Endodermal cell (in vitro differentiated cells): ENCODE measurements around the gene TMEM86B. TPM values are rescaled to one million over a fixed set of nuclear protein-coding genes. Genes with fewer than 3 reads are reported as not detected.

Source experiments
- DNase-seq: peaks from one replicate; pipeline ENCODE4 v3.0.0-alpha.2; 2017
- H3K27ac ChIP-seq: 2 replicates; pipeline ENCODE4 v1.5.1; 2013; ENCODE audit warnings: mild to moderate bottlenecking, low read depth, low read length, moderate library complexity
- H3K27me3 ChIP-seq: 2 replicates; pipeline ENCODE4 v1.6.1; 2013; ENCODE audit warnings: mild to moderate bottlenecking, low read length, moderate library complexity; ENCODE audit not compliant: insufficient read depth, control insufficient read depth, poor library complexity, severe bottlenecking
- H3K36me3 ChIP-seq: 2 replicates; pipeline ENCODE4 v1.7.0; 2013; ENCODE audit warnings: mild to moderate bottlenecking, low read length, moderate library complexity; ENCODE audit not compliant: control insufficient read depth, insufficient read depth
- H3K4me1 ChIP-seq: one replicate; pipeline ENCODE4 v1.7.0; 2013; ENCODE audit warnings: low read length; ENCODE audit not compliant: control insufficient read depth, insufficient read depth
- H3K4me3 ChIP-seq: 2 replicates; pipeline ENCODE4 v1.5.1; 2013; ENCODE audit warnings: mild to moderate bottlenecking, low read length, moderate library complexity
- H3K9ac ChIP-seq: 2 replicates; pipeline ENCODE4 v1.6.1; 2013; ENCODE audit warnings: mild to moderate bottlenecking, low read length, moderate library complexity; ENCODE audit not compliant: poor library complexity, severe bottlenecking; ENCODE audit errors: extremely low read depth
- H3K9me3 ChIP-seq: 2 replicates; pipeline ENCODE4 v1.6.1; 2013; ENCODE audit warnings: mild to moderate bottlenecking, low read length, moderate library complexity; ENCODE audit not compliant: control insufficient read depth
- H3K27ac Mint-ChIP-seq: 2 replicates; pipeline ENCODE4 v1.8.0; 2020; ENCODE audit warnings: mixed read lengths
- H3K27me3 Mint-ChIP-seq: 2 replicates; pipeline ENCODE4 v1.8.0; 2021; ENCODE audit warnings: mild to moderate bottlenecking, mixed read lengths; ENCODE audit not compliant: insufficient read depth
- H3K36me3 Mint-ChIP-seq: 2 replicates; pipeline ENCODE4 v1.8.0; 2020; ENCODE audit warnings: low read depth, mixed read lengths
- H3K4me1 Mint-ChIP-seq: 2 replicates; pipeline ENCODE4 v1.8.0; 2020; ENCODE audit warnings: mixed read lengths
- H3K4me3 Mint-ChIP-seq: 2 replicates; pipeline ENCODE4 v1.8.0; 2020; ENCODE audit warnings: mild to moderate bottlenecking, moderate library complexity, mixed read lengths
- H3K9me3 Mint-ChIP-seq: 2 replicates; pipeline ENCODE4 v1.8.0; 2020; ENCODE audit warnings: mild to moderate bottlenecking, mixed read lengths
- WGBS, 2 experiments: methylation state at CpG; one replicate each; pipeline versions ENCODE4 v1.1.5 to v1.1.7; 2013; ENCODE audit warnings: missing lambda C conversion rate in 2 of 2, mixed read lengths in 1 of 2; ENCODE audit not compliant: insufficient coverage in 1 of 2, insufficient read length in 1 of 2; 5-methylcytosine and 5-hydroxymethylcytosine counted together
- total RNA-seq, 2 donors: library from RNA; stranded (reverse); fragmentation: NEBNext Ultra II Directional in 1 of 2; extraction: Animal tissue kit (Norgen Biotek cat#: 25700) in 1 of 2; gene quantifications; 2 replicates in 1 of 2; 3 replicates in 1 of 2; pipeline ENCODE4 v1.2.1, GENCODE V29; 2021
- TF ChIP-seq, protein P1 (sequence below): fragments of 200-600 bp; sonication (generic); conservative IDR thresholded peaks from 2 replicates; pipeline ENCODE4 v1.5.0; 2021; ENCODE audit warnings: antibody characterized with exemption, mild to moderate bottlenecking

TMEM86B gene
- total RNA-seq, 2 donors from 2014 or later: 2.9 to 5.9 TPM

DNA sequence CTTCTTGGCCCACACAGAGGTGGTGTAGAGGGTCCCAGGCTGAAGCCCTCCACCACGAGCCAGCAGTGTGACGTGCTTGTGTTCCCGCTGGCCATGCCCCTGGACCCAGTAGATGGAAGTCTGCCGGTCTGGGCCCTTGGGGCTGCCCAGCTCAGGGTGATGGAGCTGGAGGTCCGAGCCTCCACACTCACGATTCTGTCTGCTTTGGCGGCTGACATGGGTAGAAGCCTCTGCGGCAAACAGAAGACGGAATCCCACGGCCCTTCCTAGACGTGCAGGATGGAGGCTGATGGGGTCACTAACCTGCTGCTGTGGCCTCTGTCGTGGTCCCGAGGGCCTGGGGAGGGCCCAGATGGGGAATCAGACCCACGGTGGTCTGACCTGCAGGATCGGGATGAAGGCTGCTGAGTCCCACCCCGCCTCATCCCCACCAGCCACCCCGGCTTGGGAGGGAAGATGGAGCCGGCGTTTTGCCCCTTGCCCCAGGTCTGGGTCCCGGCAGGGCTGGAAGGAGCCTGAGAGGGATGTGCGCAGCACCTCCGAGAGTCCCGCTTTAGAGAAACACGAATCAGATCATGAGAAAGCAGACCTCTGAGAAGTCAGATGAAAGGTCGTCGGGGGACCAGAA is 4.4 kb downstream of the TMEM86B start:
- Histone ChIP-seq H3K9ac (no peak overlapping the region), H3K4me1 (peaks cover 1% of the 10 kb centered on the region), H3K27ac (no peak overlapping the region), H3K36me3 (no peaks in the 10 kb centered on the region), H3K27me3 (no peaks in the 10 kb centered on the region), H3K4me3 (no peak overlapping the region), H3K9me3 (peaks cover 4% of the 10 kb centered on the region)
- no peak for DNase-seq
- peaks cover 17% of the 10 kb centered on the region for H3K36me3 Mint-ChIP-seq
- TF ChIP-seq, protein P1, sequence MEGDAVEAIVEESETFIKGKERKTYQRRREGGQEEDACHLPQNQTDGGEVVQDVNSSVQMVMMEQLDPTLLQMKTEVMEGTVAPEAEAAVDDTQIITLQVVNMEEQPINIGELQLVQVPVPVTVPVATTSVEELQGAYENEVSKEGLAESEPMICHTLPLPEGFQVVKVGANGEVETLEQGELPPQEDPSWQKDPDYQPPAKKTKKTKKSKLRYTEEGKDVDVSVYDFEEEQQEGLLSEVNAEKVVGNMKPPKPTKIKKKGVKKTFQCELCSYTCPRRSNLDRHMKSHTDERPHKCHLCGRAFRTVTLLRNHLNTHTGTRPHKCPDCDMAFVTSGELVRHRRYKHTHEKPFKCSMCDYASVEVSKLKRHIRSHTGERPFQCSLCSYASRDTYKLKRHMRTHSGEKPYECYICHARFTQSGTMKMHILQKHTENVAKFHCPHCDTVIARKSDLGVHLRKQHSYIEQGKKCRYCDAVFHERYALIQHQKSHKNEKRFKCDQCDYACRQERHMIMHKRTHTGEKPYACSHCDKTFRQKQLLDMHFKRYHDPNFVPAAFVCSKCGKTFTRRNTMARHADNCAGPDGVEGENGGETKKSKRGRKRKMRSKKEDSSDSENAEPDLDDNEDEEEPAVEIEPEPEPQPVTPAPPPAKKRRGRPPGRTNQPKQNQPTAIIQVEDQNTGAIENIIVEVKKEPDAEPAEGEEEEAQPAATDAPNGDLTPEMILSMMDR: no peak
- H3K27ac Mint-ChIP-seq: no peak overlapping the region
- peaks cover 13% of the 10 kb centered on the region for H3K9me3 Mint-ChIP-seq
- no peak overlapping the region for H3K4me3 Mint-ChIP-seq
- peaks cover 5% of the 10 kb centered on the region for H3K4me1 Mint-ChIP-seq
- no peaks in the 10 kb centered on the region for H3K27me3 Mint-ChIP-seq
- WGBS, 2 experiments: 91 to 93% methylated on average over 16 to 26 of the region's 26 CpGs

- H3K36me3 Mint-ChIP-seq: peaks cover 17% of the 10 kb centered on the region
- Histone ChIP-seq H3K9me3 (peaks cover 4% of the 10 kb centered on the region), H3K27me3 (no peaks in the 10 kb centered on the region), H3K4me1 (no peaks in the 10 kb centered on the region), H3K9ac (no peak overlapping the region), H3K4me3 (no peak overlapping the region), H3K27ac (no peak overlapping the region), H3K36me3 (no peaks in the 10 kb centered on the region)
- no peak for DNase-seq
- H3K4me1 Mint-ChIP-seq: no peaks in the 10 kb centered on the region
- TF ChIP-seq, protein P1: no peak
- no peak overlapping the region for H3K27ac Mint-ChIP-seq
- no peak overlapping the region for H3K4me3 Mint-ChIP-seq
- H3K27me3 Mint-ChIP-seq: no peaks in the 10 kb centered on the region
- H3K9me3 Mint-ChIP-seq: peaks cover 13% of the 10 kb centered on the region
- WGBS, 2 experiments: 93 to 100% methylated on average over 11 to 17 of the region's 17 CpGs
Measured at GRCh38 chr19:55223291-55224037, 5.1 kb downstream of the TMEM86B start.

DNA sequence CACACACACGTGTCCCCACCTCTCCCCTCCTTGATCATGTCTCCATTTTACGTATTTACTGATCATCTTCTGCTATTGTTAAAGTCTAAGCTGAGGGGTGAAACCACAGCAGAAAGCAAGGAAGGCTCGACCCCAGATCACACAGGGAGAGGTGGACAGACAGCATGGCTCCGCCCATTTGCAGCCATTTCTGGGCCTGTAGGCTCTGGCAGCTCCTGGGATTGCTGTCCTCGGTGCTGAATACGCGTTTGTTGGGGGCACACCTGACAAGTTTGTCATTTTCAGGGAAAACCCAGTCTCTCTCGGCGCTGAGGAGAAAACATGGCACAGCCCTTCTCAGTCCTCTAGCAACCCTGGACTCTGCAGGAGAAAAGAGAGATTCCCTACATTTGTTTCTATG is 8.0 kb downstream of the TMEM86B start:
- TF ChIP-seq, protein P1: no peak
- peaks cover 10% of the 10 kb centered on the region for H3K27me3 Mint-ChIP-seq
- Histone ChIP-seq H3K27ac (no peak overlapping the region), H3K4me3 (no peak overlapping the region), H3K4me1 (no peaks in the 10 kb centered on the region), H3K9me3 (peaks cover 4% of the 10 kb centered on the region), H3K36me3 (no peaks in the 10 kb centered on the region), H3K27me3 (no peaks in the 10 kb centered on the region), H3K9ac (no peak overlapping the region)
- no peak overlapping the region for H3K4me3 Mint-ChIP-seq
- DNase-seq: peak; percentile 82
- no peak overlapping the region for H3K27ac Mint-ChIP-seq
- WGBS, 2 experiments: 75 to 79% methylated on average over 5 to 9 of the region's 9 CpGs
- peaks cover 7% of the 10 kb centered on the region for H3K36me3 Mint-ChIP-seq
- H3K9me3 Mint-ChIP-seq: peaks cover 24% of the 10 kb centered on the region
- H3K4me1 Mint-ChIP-seq: peaks cover 2% of the 10 kb centered on the region
